Measurements from ENCODE around the gene PVR. TPM values are rescaled to one million over a fixed set of nuclear protein-coding genes. Genes with fewer than 3 reads are reported as not detected.

Gene PVR
- total RNA-seq, 1 experiment from 2014 or later: 47.7 TPM

DNA sequence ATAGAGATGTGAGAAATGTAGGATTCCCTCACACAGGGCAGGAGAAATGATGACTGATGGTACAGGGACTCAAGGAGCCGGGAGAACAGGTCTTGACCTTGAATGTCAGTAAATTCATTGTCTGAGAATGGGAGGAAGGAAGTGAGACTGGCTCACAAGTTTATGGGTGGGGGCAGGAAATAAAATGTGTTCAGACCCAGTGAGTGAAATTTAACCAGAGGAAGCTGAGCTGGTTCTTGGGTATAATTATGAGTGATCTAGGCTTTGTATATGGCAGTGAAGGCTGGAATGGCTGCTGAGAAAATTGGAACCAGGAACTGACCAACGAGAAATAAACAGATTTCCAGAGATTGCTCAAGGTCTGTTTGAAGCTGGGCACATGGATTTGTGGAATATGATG lies 36.7 kb upstream of the PVR start:
- no peak for ATAC-seq
- no peaks in the 10 kb centered on the region for H3K4me1 ChIP-seq (ENCODE audit: control insufficient read depth, insufficient read depth, low read length)
- in situ Hi-C loops (cut with HindIII; ENCODE audit: low pct_unique_long_range_greater_than_20kb, low sequenced_read_pairs) (no loop called here), intact Hi-C loops (cut with micrococcal nuclease; ENCODE audit: unreplicated experiment) (no loop called here)
- no peak overlapping the region for H3K4me3 ChIP-seq (ENCODE audit: low read depth in 2 of 2, low read length in 2 of 2)
- H3K36me3 ChIP-seq (ENCODE audit: control insufficient read depth, insufficient read depth, low read length): no peaks in the 10 kb centered on the region
- CTCF ChIA-PET: no interaction called here
- no TSS peak for BruUV-seq (replicated peaks)
- no peak for TF ChIP-seq POLR2AphosphoS5 (IDR thresholded peaks at IDR 0.05; ENCODE audit: low read depth, low read length)
- TF ChIP-seq SIN3A (IDR thresholded peaks at IDR 0.05; ENCODE audit: borderline replicate concordance, insufficient read depth, low read depth, low read length): no peak
- TF ChIP-seq, protein P1, sequence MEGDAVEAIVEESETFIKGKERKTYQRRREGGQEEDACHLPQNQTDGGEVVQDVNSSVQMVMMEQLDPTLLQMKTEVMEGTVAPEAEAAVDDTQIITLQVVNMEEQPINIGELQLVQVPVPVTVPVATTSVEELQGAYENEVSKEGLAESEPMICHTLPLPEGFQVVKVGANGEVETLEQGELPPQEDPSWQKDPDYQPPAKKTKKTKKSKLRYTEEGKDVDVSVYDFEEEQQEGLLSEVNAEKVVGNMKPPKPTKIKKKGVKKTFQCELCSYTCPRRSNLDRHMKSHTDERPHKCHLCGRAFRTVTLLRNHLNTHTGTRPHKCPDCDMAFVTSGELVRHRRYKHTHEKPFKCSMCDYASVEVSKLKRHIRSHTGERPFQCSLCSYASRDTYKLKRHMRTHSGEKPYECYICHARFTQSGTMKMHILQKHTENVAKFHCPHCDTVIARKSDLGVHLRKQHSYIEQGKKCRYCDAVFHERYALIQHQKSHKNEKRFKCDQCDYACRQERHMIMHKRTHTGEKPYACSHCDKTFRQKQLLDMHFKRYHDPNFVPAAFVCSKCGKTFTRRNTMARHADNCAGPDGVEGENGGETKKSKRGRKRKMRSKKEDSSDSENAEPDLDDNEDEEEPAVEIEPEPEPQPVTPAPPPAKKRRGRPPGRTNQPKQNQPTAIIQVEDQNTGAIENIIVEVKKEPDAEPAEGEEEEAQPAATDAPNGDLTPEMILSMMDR (IDR thresholded peaks at IDR 0.05): no peak
- TF ChIP-seq, protein P2, sequence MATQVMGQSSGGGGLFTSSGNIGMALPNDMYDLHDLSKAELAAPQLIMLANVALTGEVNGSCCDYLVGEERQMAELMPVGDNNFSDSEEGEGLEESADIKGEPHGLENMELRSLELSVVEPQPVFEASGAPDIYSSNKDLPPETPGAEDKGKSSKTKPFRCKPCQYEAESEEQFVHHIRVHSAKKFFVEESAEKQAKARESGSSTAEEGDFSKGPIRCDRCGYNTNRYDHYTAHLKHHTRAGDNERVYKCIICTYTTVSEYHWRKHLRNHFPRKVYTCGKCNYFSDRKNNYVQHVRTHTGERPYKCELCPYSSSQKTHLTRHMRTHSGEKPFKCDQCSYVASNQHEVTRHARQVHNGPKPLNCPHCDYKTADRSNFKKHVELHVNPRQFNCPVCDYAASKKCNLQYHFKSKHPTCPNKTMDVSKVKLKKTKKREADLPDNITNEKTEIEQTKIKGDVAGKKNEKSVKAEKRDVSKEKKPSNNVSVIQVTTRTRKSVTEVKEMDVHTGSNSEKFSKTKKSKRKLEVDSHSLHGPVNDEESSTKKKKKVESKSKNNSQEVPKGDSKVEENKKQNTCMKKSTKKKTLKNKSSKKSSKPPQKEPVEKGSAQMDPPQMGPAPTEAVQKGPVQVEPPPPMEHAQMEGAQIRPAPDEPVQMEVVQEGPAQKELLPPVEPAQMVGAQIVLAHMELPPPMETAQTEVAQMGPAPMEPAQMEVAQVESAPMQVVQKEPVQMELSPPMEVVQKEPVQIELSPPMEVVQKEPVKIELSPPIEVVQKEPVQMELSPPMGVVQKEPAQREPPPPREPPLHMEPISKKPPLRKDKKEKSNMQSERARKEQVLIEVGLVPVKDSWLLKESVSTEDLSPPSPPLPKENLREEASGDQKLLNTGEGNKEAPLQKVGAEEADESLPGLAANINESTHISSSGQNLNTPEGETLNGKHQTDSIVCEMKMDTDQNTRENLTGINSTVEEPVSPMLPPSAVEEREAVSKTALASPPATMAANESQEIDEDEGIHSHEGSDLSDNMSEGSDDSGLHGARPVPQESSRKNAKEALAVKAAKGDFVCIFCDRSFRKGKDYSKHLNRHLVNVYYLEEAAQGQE (IDR thresholded peaks at IDR 0.05; ENCODE audit: insufficient read depth in 1 of 2, low read depth in 2 of 2, low read length in 1 of 2): no peak
- no peak for TF ChIP-seq TCF7L2 (IDR thresholded peaks at IDR 0.05; ENCODE audit: low read depth, low read length)
- H3K9me3 ChIP-seq (ENCODE audit: control insufficient read depth, insufficient read depth, low read depth, low read length): no peaks in the 10 kb centered on the region
- no peak overlapping the region for H3K27ac ChIP-seq (ENCODE audit: low read length)
- no peaks in the 10 kb centered on the region for H3K27me3 ChIP-seq (ENCODE audit: control insufficient read depth, insufficient read depth, low read length)
- POLR2A ChIA-PET: no interaction called here
- no peak for DNase-seq (ENCODE audit: low read depth, low spot score)

DNA sequence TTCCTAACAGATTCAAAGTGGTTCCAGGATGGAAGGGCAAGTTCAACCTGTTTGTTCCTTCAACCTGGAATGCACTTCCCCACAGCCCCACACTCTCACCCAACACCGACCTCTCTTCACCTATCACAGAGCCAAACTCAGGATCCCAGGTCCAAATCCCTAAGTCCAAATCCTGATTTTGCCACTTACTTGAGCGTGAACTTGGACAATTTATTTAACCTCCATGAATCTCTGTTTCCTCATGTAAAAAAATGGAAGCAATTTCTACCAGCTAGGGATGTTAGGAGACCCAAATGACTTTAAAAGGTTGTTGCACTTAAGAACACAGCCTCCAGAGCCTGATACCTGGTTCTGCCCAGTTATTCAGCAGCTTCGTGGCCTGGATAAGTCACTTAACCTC lies 35.8 kb upstream of the PVR start:
- ChIA-PET CTCF (no interaction called here), POLR2A (no interaction called here)
- no peak overlapping the region for H3K27ac ChIP-seq (ENCODE audit: low read length)
- DNase-seq (ENCODE audit: low read depth, low spot score) (no peak), ATAC-seq (no peak)
- no peaks in the 10 kb centered on the region for H3K4me1 ChIP-seq (ENCODE audit: control insufficient read depth, insufficient read depth, low read length)
- H3K4me3 ChIP-seq (ENCODE audit: low read depth in 2 of 2, low read length in 2 of 2): no peak overlapping the region
- no peak for TF ChIP-seq SIN3A (IDR thresholded peaks at IDR 0.05; ENCODE audit: borderline replicate concordance, insufficient read depth, low read depth, low read length)
- no peak for TF ChIP-seq TCF7L2 (IDR thresholded peaks at IDR 0.05; ENCODE audit: low read depth, low read length)
- TF ChIP-seq, protein P2 (IDR thresholded peaks at IDR 0.05; ENCODE audit: insufficient read depth in 1 of 2, low read depth in 2 of 2, low read length in 1 of 2): no peak
- no peak for TF ChIP-seq POLR2AphosphoS5 (IDR thresholded peaks at IDR 0.05; ENCODE audit: low read depth, low read length)
- TF ChIP-seq, protein P1 (IDR thresholded peaks at IDR 0.05): no peak
- H3K9me3 ChIP-seq (ENCODE audit: control insufficient read depth, insufficient read depth, low read depth, low read length): no peaks in the 10 kb centered on the region
- H3K36me3 ChIP-seq (ENCODE audit: control insufficient read depth, insufficient read depth, low read length): no peaks in the 10 kb centered on the region
- in situ Hi-C loops (cut with HindIII; ENCODE audit: low pct_unique_long_range_greater_than_20kb, low sequenced_read_pairs): no loop called here
- H3K27me3 ChIP-seq (ENCODE audit: control insufficient read depth, insufficient read depth, low read length): no peaks in the 10 kb centered on the region
- intact Hi-C loops (cut with micrococcal nuclease; ENCODE audit: unreplicated experiment): no loop called here
- no TSS peak for BruUV-seq (replicated peaks)

Data from Panc1 (cell line).